Left lung (tissue), 10 donors: ENCODE results near the gene DDX53. TPM values are rescaled to one million over a fixed set of nuclear protein-coding genes. Genes with fewer than 3 reads are reported as not detected.

Source experiments
- ATAC-seq: fragments of 200-7000 bp; cut with Tn5 transposase; one replicate; pipeline ENCODE4 v1.9.1; 2020; ENCODE audit warnings: moderate library complexity
- DNase-seq, 4 donors: peaks; one replicate each; pipeline ENCODE4 v3.0.0-alpha.2; 2013 to 2020
- H3K27ac ChIP-seq, 2 donors: fragments of 200-600 bp; sonication (generic) in 1 of 2; one replicate each; pipeline versions ENCODE4 v1.5.0 to v1.8.0; 2020 to 2021
- H3K27me3 ChIP-seq, 2 donors: fragments of 200-600 bp; sonication (generic) in 1 of 2; one replicate each; pipeline versions ENCODE4 v1.5.0 to v1.8.0; 2020 to 2021
- H3K36me3 ChIP-seq, 2 donors: fragments of 200-600 bp; sonication (generic) in 1 of 2; one replicate each; pipeline versions ENCODE4 v1.5.0 to v1.8.0; 2020 to 2021
- H3K4me1 ChIP-seq, 2 donors: fragments of 200-600 bp; one replicate each; pipeline ENCODE4 v1.8.0; 2021
- H3K4me3 ChIP-seq, 2 donors: fragments of 200-600 bp; sonication (generic) in 1 of 2; one replicate each; pipeline versions ENCODE4 v1.5.0 to v1.8.0; 2020 to 2021; ENCODE audit warnings: mild to moderate bottlenecking in 1 of 2
- H3K9me3 ChIP-seq, 2 donors: fragments of 200-600 bp; sonication (generic) in 1 of 2; one replicate each; pipeline versions ENCODE4 v1.5.0 to v1.8.0; 2020 to 2021
- CTCF ChIP-seq, 2 donors: fragments of 200-600 bp; sonication (generic) in 1 of 2; IDR thresholded peaks; one replicate each; pipeline versions ENCODE4 v1.5.0 to v1.8.0; 2021; ENCODE audit warnings: antibody characterized with exemption in 2 of 2
- intact Hi-C, 2 donors: fragments of 100-400 bp; cut with DNase I; formaldehyde crosslinking; loops; one replicate each; pipeline versions ENCODE4 v1.11.2 to v1.14.2; 2022
- polyA plus RNA-seq, 6 donors: library from polyadenylated mRNA; unstranded; fragments of 120-200 nt; gene quantifications; one replicate each; pipeline ENCODE4 v1.2.1, GENCODE V29; 2013; ENCODE audit not compliant: insufficient read length in 6 of 6
- total RNA-seq, 2 donors: library from RNA; stranded (reverse); fragmentation: NEBNext Ultra II Directional; extraction: Animal tissue kit (Norgen Biotek cat#: 25700); gene quantifications; one replicate each; pipeline ENCODE4 v1.2.1, GENCODE V29; 2021
- donor health status: DM: no; HTN: yes; CAD: no.
- donor health status: DM: no; HTN: no; CAD: no.

The DDX53 gene
- total and polyA plus RNA-seq, 8 donors: not detected

DNA sequence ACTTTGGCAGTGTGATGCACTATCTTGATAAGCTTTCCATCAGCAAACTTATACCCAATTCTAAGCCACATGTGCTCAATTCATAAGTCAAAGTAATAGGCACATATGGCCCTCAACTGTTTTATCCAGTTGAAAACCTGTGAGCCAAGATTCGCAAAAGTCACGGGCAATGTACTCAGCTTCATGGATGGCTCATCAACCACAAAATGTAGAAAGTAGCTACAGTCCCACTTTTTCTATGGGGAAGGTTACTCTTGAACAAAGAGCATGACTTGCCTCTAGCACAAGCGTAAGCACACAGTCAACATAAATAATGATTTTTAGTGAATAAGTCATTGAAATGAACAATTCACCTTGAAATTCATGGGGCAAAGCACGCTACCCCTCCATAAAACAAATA, 25.1 kb upstream of the DDX53 start:
- H3K4me1 ChIP-seq: no peaks in the 10 kb centered on the region
- H3K27me3 ChIP-seq: no peaks in the 10 kb centered on the region
- no peak for DNase-seq
- intact Hi-C loops: no loop called here
- no peak for ATAC-seq
- no peaks in the 10 kb centered on the region for H3K9me3 ChIP-seq
- H3K27ac ChIP-seq: no peak overlapping the region
- TF ChIP-seq CTCF (IDR thresholded peaks at IDR 0.05): no peak
- no peaks in the 10 kb centered on the region for H3K36me3 ChIP-seq
- no peak overlapping the region for H3K4me3 ChIP-seq

- Histone ChIP-seq H3K27me3 (no peaks in the 10 kb centered on the region), H3K4me1 (no peaks in the 10 kb centered on the region), H3K9me3 (no peaks in the 10 kb centered on the region), H3K27ac (no peak overlapping the region), H3K4me3 (no peak overlapping the region), H3K36me3 (no peaks in the 10 kb centered on the region)
- intact Hi-C loops: no loop called here
- ATAC-seq (no peak), DNase-seq (no peak)
- no peak for TF ChIP-seq CTCF (IDR thresholded peaks at IDR 0.05)
Observed at GRCh38 chrX:22975786-22976185, 24.0 kb upstream of the DDX53 start.

DNA sequence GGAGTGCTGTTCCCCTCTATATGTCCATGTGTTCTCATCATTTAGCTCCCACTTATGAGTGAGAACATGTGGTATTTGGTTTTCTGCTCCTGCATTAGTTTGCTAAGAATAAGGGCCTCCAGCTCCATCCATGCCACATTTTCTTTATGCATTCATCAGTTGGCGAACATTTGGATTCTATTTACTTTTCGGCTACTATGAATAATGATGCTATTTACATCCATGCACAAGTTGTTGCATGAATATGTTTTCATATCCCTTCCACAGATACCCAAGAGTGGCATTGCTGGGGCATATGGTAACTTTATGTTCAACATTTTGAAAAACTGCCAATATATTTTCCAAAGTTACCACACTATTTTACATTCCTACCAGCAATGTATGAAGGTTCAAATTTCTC, 13.8 kb upstream of the DDX53 start:
- no peaks in the 10 kb centered on the region for H3K9me3 ChIP-seq
- intact Hi-C loops: no loop called here

GRCh38 chrX:22987452-22987851, 12.3 kb upstream of the DDX53 start:
- no peaks in the 10 kb centered on the region for H3K4me1 ChIP-seq
- H3K4me3 ChIP-seq: no peak overlapping the region
- H3K27me3 ChIP-seq: no peaks in the 10 kb centered on the region
- H3K27ac ChIP-seq: no peak overlapping the region
- DNase-seq (no peak), ATAC-seq (no peak)
- TF ChIP-seq CTCF (IDR thresholded peaks at IDR 0.05): no peak
- intact Hi-C loops: no loop called here
- H3K36me3 ChIP-seq: no peaks in the 10 kb centered on the region
- H3K9me3 ChIP-seq: no peaks in the 10 kb centered on the region

More for the DNA sequence above, 13.8 kb upstream of the DDX53 start:
- DNase-seq (no peak), ATAC-seq (no peak)
- Histone ChIP-seq H3K4me1 (no peaks in the 10 kb centered on the region), H3K27ac (no peak overlapping the region), H3K27me3 (no peaks in the 10 kb centered on the region), H3K36me3 (no peaks in the 10 kb centered on the region), H3K4me3 (no peak overlapping the region)
- TF ChIP-seq CTCF (IDR thresholded peaks at IDR 0.05): no peak

DNA sequence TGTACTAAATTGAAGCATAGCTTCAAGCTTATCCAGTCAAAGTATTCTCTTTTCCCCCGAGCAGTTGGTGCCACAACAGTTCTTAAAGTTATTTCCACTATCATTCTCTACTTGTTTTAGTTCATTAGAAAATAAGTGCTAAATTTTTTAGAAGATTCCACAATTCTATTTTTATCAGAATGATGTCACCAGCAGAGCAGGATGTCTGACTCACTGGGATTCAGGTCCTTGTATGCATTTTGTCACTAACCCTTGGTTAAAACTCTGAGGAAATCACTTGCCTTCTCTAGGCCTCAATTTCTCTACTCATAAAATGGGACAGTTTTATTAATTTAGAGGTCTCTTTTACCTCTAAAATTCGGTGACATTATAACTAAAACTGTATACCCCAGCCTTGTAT, 3.4 kb downstream of the DDX53 start:
- ATAC-seq (no peak), DNase-seq (no peak)
- TF ChIP-seq CTCF (IDR thresholded peaks at IDR 0.05): no peak
- Histone ChIP-seq H3K27ac (no peak overlapping the region), H3K4me3 (no peak overlapping the region), H3K9me3 (no peaks in the 10 kb centered on the region), H3K36me3 (no peaks in the 10 kb centered on the region), H3K27me3 (no peaks in the 10 kb centered on the region), H3K4me1 (no peaks in the 10 kb centered on the region)
- intact Hi-C loops: no loop called here
